HL-60/S4 treated with retinoic acid at 250 ng/mL for 4 days and 3 days (cell line): Measurements from ENCODE around the gene OTOP2.
"Not testable (repeated sequence)": the region's sequence is repeated elsewhere in the genome, so short reads cannot be mapped to it uniquely, and the experiment has no call there.

Experiments
- in situ Hi-C: fragments of 300-500 bp; cut with MboI; formaldehyde crosslinking; loops from 2 replicates; pipeline ENCODE4 v1.7.0; 2022; ENCODE audit warnings: low sequenced_read_pairs

Gene OTOP2

GRCh38 chr17:74971069-74971841 lies 47.2 kb downstream of the OTOP2 start:
- in situ Hi-C loops: no loop called here

GRCh38 chr17:74971842-74972106 lies 47.7 kb downstream of the OTOP2 start:
- in situ Hi-C loops: no loop called here

- in situ Hi-C loops: no loop called here
Measured at GRCh38 chr17:74972107-74972972, 48.3 kb downstream of the OTOP2 start, which contains the start of gene HID1. Gene HID1 (minus strand): TSS chr17:74972759. CDS start chr17:74972656, 103 bp downstream.

- in situ Hi-C loops: no loop called here
Measured at GRCh38 chr17:74972973-74973328, 48.9 kb downstream of the OTOP2 start.

- in situ Hi-C loops: no loop called here
Measured at GRCh38 chr17:74975943-74976342, 51.9 kb downstream of the OTOP2 start.

- in situ Hi-C loops: no loop called here
Measured at GRCh38 chr17:74977802-74978201, 53.7 kb downstream of the OTOP2 start.

- in situ Hi-C loops: no loop called here
Measured at GRCh38 chr17:74978240-74978639, 54.2 kb downstream of the OTOP2 start.

- in situ Hi-C loops: no loop called here
Measured at GRCh38 chr17:74979408-74980146, 55.5 kb downstream of the OTOP2 start.

- in situ Hi-C loops: no loop called here
Measured at GRCh38 chr17:74981318-74981978, 57.4 kb downstream of the OTOP2 start.

- in situ Hi-C loops: no loop called here
Measured at GRCh38 chr17:74981979-74982662, 58.0 kb downstream of the OTOP2 start.

GRCh38 chr17:74982663-74983313 lies 58.7 kb downstream of the OTOP2 start:
- in situ Hi-C loops: not testable (repeated sequence)
